Osteoblast (primary cell): ENCODE data around the gene FAM209B. TPM values are rescaled to one million over a fixed set of nuclear protein-coding genes. Genes with fewer than 3 reads are reported as not detected.

Experiments used
- DNase-seq: peaks from one replicate; pipeline ENCODE4 v3.0.0; 2011; ENCODE audit warnings: low spot score, mixed read lengths; ENCODE audit not compliant: insufficient read length; ENCODE audit errors: missing footprints
- H2AFZ ChIP-seq: 2 replicates; pipeline ENCODE4 v1.6.0; 2011; ENCODE audit warnings: mild to moderate bottlenecking, low read length
- H3K27ac ChIP-seq: 2 replicates; pipeline ENCODE4 v1.5.1; 2011; ENCODE audit warnings: mild to moderate bottlenecking, low read depth, low read length, moderate library complexity
- H3K27me3 ChIP-seq: 2 replicates; pipeline ENCODE4 v1.6.0; 2012; ENCODE audit warnings: mild to moderate bottlenecking, control low read depth, inconsistent platforms, low read length, moderate library complexity; ENCODE audit not compliant: insufficient read depth
- H3K36me3 ChIP-seq: 2 replicates; pipeline ENCODE4 v1.5.1; 2011; ENCODE audit warnings: mild to moderate bottlenecking, low read length, control low read depth, moderate library complexity; ENCODE audit not compliant: insufficient read depth
- H3K4me1 ChIP-seq: 2 replicates; pipeline ENCODE4 v1.5.1; 2011; ENCODE audit warnings: mild to moderate bottlenecking, low read length, control low read depth, moderate library complexity; ENCODE audit not compliant: insufficient read depth
- H3K4me2 ChIP-seq: 2 replicates; pipeline ENCODE4 v1.6.0; 2011; ENCODE audit warnings: mild to moderate bottlenecking, low read length; ENCODE audit not compliant: insufficient read depth
- H3K4me3 ChIP-seq: fragments of 200-600 bp; sonication (generic); 3 replicates; pipeline ENCODE4 v1.5.1; 2012; ENCODE audit warnings: mild to moderate bottlenecking, low read length, inconsistent platforms; ENCODE audit not compliant: insufficient read depth
- H3K79me2 ChIP-seq: 2 replicates; pipeline ENCODE4 v1.6.0; 2012; ENCODE audit warnings: mild to moderate bottlenecking, low read length, control low read depth, inconsistent platforms; ENCODE audit not compliant: insufficient read depth
- H3K9me3 ChIP-seq: 2 replicates; pipeline ENCODE4 v1.5.1; 2011; ENCODE audit warnings: low read depth, low read length, control low read depth
- H4K20me1 ChIP-seq: 2 replicates; pipeline ENCODE4 v1.6.0; 2012; ENCODE audit warnings: mild to moderate bottlenecking, low read length, control low read depth; ENCODE audit not compliant: insufficient read depth
- total RNA-seq: library from RNA; depleted of rRNA; stranded (reverse); fragments of >200 nt; gene quantifications from 2 replicates; pipeline ENCODE4 v1.2.3, GENCODE V29; 2012
- TF ChIP-seq, protein P1 (sequence below): IDR thresholded peaks from 2 replicates; pipeline ENCODE4 v1.5.1; 2011; ENCODE audit warnings: mild to moderate bottlenecking, low read depth, low read length, moderate library complexity; ENCODE audit errors: extremely low read depth

FAM209B gene
- total RNA-seq, 1 donor: 0.36 TPM

DNA sequence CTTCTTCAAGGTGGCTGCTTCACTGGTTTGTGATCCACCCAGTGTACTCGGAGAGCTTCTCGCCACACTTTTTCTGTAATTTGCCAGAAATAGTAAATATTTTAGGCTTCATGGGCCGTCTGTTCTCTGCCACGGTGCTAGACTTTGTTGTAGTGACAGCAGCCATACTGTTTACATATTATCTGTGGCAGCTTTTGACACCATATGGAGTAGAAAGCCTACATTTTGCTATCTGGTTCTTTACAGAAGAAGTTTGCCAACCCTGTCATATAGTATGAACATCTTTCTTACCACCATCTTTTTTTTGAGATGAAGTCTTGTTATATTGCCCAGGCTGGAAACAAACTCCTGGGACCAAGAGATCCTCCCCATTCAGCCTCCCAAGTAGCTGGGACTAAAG lies 32.5 kb downstream of the FAM209B start:
- H3K4me2 ChIP-seq: no peak overlapping the region
- no peak overlapping the region for H3K4me3 ChIP-seq
- H3K9me3 ChIP-seq: no peaks in the 10 kb centered on the region
- H3K36me3 ChIP-seq: no peaks in the 10 kb centered on the region
- H2AFZ ChIP-seq: no peak overlapping the region
- DNase-seq: no peak
- no peaks in the 10 kb centered on the region for H4K20me1 ChIP-seq
- no peaks in the 10 kb centered on the region for H3K4me1 ChIP-seq
- H3K27ac ChIP-seq: no peak overlapping the region
- H3K79me2 ChIP-seq: no peaks in the 10 kb centered on the region
- TF ChIP-seq, protein P1, sequence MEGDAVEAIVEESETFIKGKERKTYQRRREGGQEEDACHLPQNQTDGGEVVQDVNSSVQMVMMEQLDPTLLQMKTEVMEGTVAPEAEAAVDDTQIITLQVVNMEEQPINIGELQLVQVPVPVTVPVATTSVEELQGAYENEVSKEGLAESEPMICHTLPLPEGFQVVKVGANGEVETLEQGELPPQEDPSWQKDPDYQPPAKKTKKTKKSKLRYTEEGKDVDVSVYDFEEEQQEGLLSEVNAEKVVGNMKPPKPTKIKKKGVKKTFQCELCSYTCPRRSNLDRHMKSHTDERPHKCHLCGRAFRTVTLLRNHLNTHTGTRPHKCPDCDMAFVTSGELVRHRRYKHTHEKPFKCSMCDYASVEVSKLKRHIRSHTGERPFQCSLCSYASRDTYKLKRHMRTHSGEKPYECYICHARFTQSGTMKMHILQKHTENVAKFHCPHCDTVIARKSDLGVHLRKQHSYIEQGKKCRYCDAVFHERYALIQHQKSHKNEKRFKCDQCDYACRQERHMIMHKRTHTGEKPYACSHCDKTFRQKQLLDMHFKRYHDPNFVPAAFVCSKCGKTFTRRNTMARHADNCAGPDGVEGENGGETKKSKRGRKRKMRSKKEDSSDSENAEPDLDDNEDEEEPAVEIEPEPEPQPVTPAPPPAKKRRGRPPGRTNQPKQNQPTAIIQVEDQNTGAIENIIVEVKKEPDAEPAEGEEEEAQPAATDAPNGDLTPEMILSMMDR: no peak
- H3K27me3 ChIP-seq: no peaks in the 10 kb centered on the region

GRCh38 chr20:56566621-56567020 lies 33.6 kb downstream of the FAM209B start:
- H2AFZ ChIP-seq: no peak overlapping the region
- H3K4me3 ChIP-seq: no peak overlapping the region

GRCh38 chr20:56570832-56571231 lies 37.8 kb downstream of the FAM209B start:
- no peak for DNase-seq
- H3K9me3 ChIP-seq: no peaks in the 10 kb centered on the region
- H3K4me2 ChIP-seq: no peak overlapping the region
- H2AFZ ChIP-seq: no peak overlapping the region
- peaks cover 2% of the 10 kb centered on the region for H3K27me3 ChIP-seq
- no peak overlapping the region for H3K27ac ChIP-seq
- no peaks in the 10 kb centered on the region for H3K79me2 ChIP-seq
- TF ChIP-seq, protein P1: no peak
- no peak overlapping the region for H3K4me3 ChIP-seq
- no peaks in the 10 kb centered on the region for H3K4me1 ChIP-seq
- H3K36me3 ChIP-seq: no peaks in the 10 kb centered on the region
- H4K20me1 ChIP-seq: no peaks in the 10 kb centered on the region

More at GRCh38 chr20:56566621-56567020, 33.6 kb downstream of the FAM209B start:
- H3K36me3 ChIP-seq: no peaks in the 10 kb centered on the region
- H3K9me3 ChIP-seq: no peaks in the 10 kb centered on the region
- H3K27ac ChIP-seq: no peak overlapping the region
- H3K27me3 ChIP-seq: peaks cover under 1% of the 10 kb centered on the region
- H3K4me1 ChIP-seq: no peaks in the 10 kb centered on the region
- no peaks in the 10 kb centered on the region for H4K20me1 ChIP-seq
- no peak overlapping the region for H3K4me2 ChIP-seq
- TF ChIP-seq, protein P1: no peak
- no peaks in the 10 kb centered on the region for H3K79me2 ChIP-seq
- no peak for DNase-seq

- Histone ChIP-seq H3K4me2 (no peak overlapping the region), H2AFZ (no peak overlapping the region), H3K79me2 (no peaks in the 10 kb centered on the region), H3K27ac (no peak overlapping the region), H3K27me3 (peaks cover 2% of the 10 kb centered on the region), H3K4me3 (no peak overlapping the region), H3K4me1 (no peaks in the 10 kb centered on the region), H4K20me1 (no peaks in the 10 kb centered on the region), H3K36me3 (no peaks in the 10 kb centered on the region), H3K9me3 (no peaks in the 10 kb centered on the region)
- TF ChIP-seq, protein P1: no peak
- DNase-seq: no peak
These were observed 39.1 kb downstream of the FAM209B start for GRCh38 chr20:56572172-56572571.
